Glutamatergic neuron (in vitro differentiated cells): ENCODE results near the gene ZNF280A. TPM values are rescaled to one million over a fixed set of nuclear protein-coding genes. Genes with fewer than 3 reads are reported as not detected.

Experiments used
- DNase-seq: peaks from one replicate; pipeline ENCODE4 v3.0.0; 2022
- H3K27ac Mint-ChIP-seq: one replicate; pipeline ENCODE4 v1.8.0; 2020; ENCODE audit warnings: mild to moderate bottlenecking, mixed read lengths, inconsistent platforms; ENCODE audit not compliant: unreplicated experiment
- H3K27me3 Mint-ChIP-seq: one replicate; pipeline ENCODE4 v1.8.0; 2020; ENCODE audit warnings: mild to moderate bottlenecking, moderate library complexity, mixed read lengths, inconsistent platforms; ENCODE audit not compliant: unreplicated experiment
- H3K36me3 Mint-ChIP-seq: one replicate; pipeline ENCODE4 v1.8.0; 2020; ENCODE audit warnings: mild to moderate bottlenecking, mixed read lengths, inconsistent platforms; ENCODE audit not compliant: unreplicated experiment
- H3K4me1 Mint-ChIP-seq: one replicate; pipeline ENCODE4 v1.8.0; 2020; ENCODE audit warnings: mild to moderate bottlenecking, low read depth, mixed read lengths, inconsistent platforms; ENCODE audit not compliant: unreplicated experiment
- H3K4me3 Mint-ChIP-seq: one replicate; pipeline ENCODE4 v1.8.0; 2020; ENCODE audit warnings: mild to moderate bottlenecking, mixed read lengths, inconsistent platforms; ENCODE audit not compliant: unreplicated experiment
- H3K9me3 Mint-ChIP-seq: one replicate; pipeline ENCODE4 v1.8.0; 2020; ENCODE audit warnings: mild to moderate bottlenecking, moderate library complexity, mixed read lengths, inconsistent platforms; ENCODE audit not compliant: unreplicated experiment
- CTCF ChIP-seq: fragments of 200-600 bp; sonication (generic); IDR thresholded peaks from one replicate; pipeline ENCODE4 v1.5.0; 2021; ENCODE audit not compliant: partially characterized antibody, unreplicated experiment
- total RNA-seq: library from RNA; stranded (reverse); fragmentation: NEBNext Ultra II Directional; extraction: Animal tissue kit (Norgen Biotek cat#: 25700); gene quantifications from one replicate; pipeline ENCODE4 v1.2.1, GENCODE V29; 2021; ENCODE audit not compliant: unreplicated experiment

The ZNF280A gene
- total RNA-seq, 1 donor from 2014 or later, result not detected

DNA sequence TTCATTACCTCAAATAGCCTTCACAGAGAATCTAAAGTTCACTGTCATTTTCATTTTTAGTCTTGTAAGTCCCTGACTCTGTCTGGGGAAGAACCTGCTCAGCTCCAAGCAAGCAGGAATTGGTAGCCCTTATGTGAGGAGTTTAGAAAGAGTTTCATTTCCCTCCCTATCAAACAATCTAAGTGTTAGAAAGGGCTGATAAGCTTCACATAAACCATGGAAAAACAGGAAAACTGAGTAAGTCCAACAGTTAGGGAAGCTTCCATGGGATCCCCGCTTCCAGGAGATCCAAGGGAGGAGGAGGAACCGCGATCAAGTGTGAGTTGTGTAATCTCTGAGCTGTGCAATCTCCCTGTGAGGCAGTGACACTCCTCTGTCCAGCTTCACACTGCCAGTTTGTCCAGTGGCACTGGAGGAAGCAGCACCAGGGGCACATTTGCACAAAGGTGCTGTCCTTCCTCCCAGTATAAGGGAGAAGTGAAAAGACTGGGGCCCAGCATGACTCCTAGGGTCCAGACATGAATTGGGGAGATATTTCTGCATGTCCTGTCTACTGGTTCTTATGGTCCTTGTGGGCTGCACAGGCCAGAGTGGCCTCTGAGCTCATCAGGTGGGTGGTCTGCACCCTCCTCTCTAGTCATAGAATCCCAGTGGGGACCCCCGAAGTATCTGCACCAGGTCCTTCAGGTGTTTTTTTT lies 34.7 kb upstream of the ZNF280A start:
- H3K27ac Mint-ChIP-seq, result no peak overlapping the region
- DNase-seq, result no peak
- no peak for TF ChIP-seq CTCF
- peaks cover 5% of the 10 kb centered on the region for H3K4me1 Mint-ChIP-seq
- H3K36me3 Mint-ChIP-seq, result peaks cover 6% of the 10 kb centered on the region
- no peaks in the 10 kb centered on the region for H3K9me3 Mint-ChIP-seq
- H3K4me3 Mint-ChIP-seq, result no peak overlapping the region
- H3K27me3 Mint-ChIP-seq, result peaks cover 5% of the 10 kb centered on the region

- H3K36me3 Mint-ChIP-seq, result peaks cover 6% of the 10 kb centered on the region
- no peaks in the 10 kb centered on the region for H3K9me3 Mint-ChIP-seq
- no peak overlapping the region for H3K4me3 Mint-ChIP-seq
- peaks cover 5% of the 10 kb centered on the region for H3K4me1 Mint-ChIP-seq
- no peak for DNase-seq
- no peak overlapping the region for H3K27ac Mint-ChIP-seq
- H3K27me3 Mint-ChIP-seq, result peaks cover 5% of the 10 kb centered on the region
- no peak for TF ChIP-seq CTCF
Measured at GRCh38 chr22:22553735-22554586, 33.9 kb upstream of the ZNF280A start.

- Mint-ChIP-seq H3K4me1 (peaks cover 5% of the 10 kb centered on the region), H3K27ac (no peak overlapping the region), H3K27me3 (peaks cover 5% of the 10 kb centered on the region), H3K36me3 (peaks cover 6% of the 10 kb centered on the region), H3K4me3 (no peak overlapping the region), H3K9me3 (no peaks in the 10 kb centered on the region)
- no peak for DNase-seq
- no peak for TF ChIP-seq CTCF
Measured at GRCh38 chr22:22553141-22553540, 33.1 kb upstream of the ZNF280A start.

- Mint-ChIP-seq H3K27ac (no peak overlapping the region), H3K4me1 (peaks cover 5% of the 10 kb centered on the region), H3K27me3 (peaks cover 5% of the 10 kb centered on the region), H3K36me3 (peaks cover 6% of the 10 kb centered on the region), H3K4me3 (no peak overlapping the region), H3K9me3 (no peaks in the 10 kb centered on the region)
- DNase-seq, result peak; percentile 73
- no peak for TF ChIP-seq CTCF
Measured at GRCh38 chr22:22552630-22553029, 32.6 kb upstream of the ZNF280A start.
